GM12892 (cell line): ENCODE data around the gene RANBP17.

Experiments
- DNase-seq: peaks from one replicate; pipeline ENCODE4 v3.0.0; 2011; ENCODE audit not compliant: insufficient read length
- FAIRE-seq: peaks from 2 replicates; lab custom pipeline; 2011; peaks lifted over from hg19 to GRCh38; lab: Jason Lieb, UNC
- POLR2A ChIP-seq: IDR thresholded peaks from 2 replicates; pipeline ENCODE4 v1.6.1; 2011; ENCODE audit warnings: low read depth, low read length, control low read depth
- POLR2AphosphoS5 ChIP-seq: IDR thresholded peaks from 2 replicates; pipeline ENCODE4 v1.6.1; 2011; ENCODE audit warnings: low read depth, low read length, control low read depth
- TAF1 ChIP-seq: IDR thresholded peaks from 2 replicates; pipeline ENCODE4 v1.6.1; 2011; ENCODE audit warnings: low read depth, mild to moderate bottlenecking, control low read depth, low read length, borderline replicate concordance

RANBP17 gene

GRCh38 chr5:171122372-171122771 is 260.6 kb downstream of the RANBP17 start:
- no peak for DNase-seq
- TF ChIP-seq POLR2A = no peak
- TF ChIP-seq TAF1 = no peak
- TF ChIP-seq POLR2AphosphoS5 = no peak
- FAIRE-seq = no peak

GRCh38 chr5:171123417-171123816 is 261.6 kb downstream of the RANBP17 start:
- no peak for DNase-seq
- TF ChIP-seq POLR2AphosphoS5 (no peak), TAF1 (no peak), POLR2A (no peak)
- no peak for FAIRE-seq

GRCh38 chr5:171127314-171127713 is 265.5 kb downstream of the RANBP17 start:
- DNase-seq (no peak), FAIRE-seq (no peak)
- TF ChIP-seq TAF1 (no peak), POLR2A (no peak), POLR2AphosphoS5 (no peak)

GRCh38 chr5:171128136-171128535 is 266.3 kb downstream of the RANBP17 start:
- TF ChIP-seq POLR2A = no peak
- FAIRE-seq (no peak), DNase-seq (no peak)

- TF ChIP-seq TAF1 (no peak), POLR2AphosphoS5 (no peak), POLR2A (no peak)
- DNase-seq = no peak
- FAIRE-seq = no peak
Measured at GRCh38 chr5:171129308-171129707, 267.5 kb downstream of the RANBP17 start.

- DNase-seq (no peak), FAIRE-seq (no peak)
- TF ChIP-seq TAF1 (no peak), POLR2A (no peak), POLR2AphosphoS5 (no peak)
Measured at GRCh38 chr5:171131497-171131896, 269.7 kb downstream of the RANBP17 start.

GRCh38 chr5:171137768-171138525 is 276.1 kb downstream of the RANBP17 start:
- TF ChIP-seq TAF1 (no peak), POLR2AphosphoS5 (no peak), POLR2A (no peak)
- no peak for DNase-seq

GRCh38 chr5:171139227-171139626 is 277.4 kb downstream of the RANBP17 start:
- DNase-seq = no peak
- no peak for FAIRE-seq

More at GRCh38 chr5:171137768-171138525, 276.1 kb downstream of the RANBP17 start:
- no peak for FAIRE-seq

GRCh38 chr5:171142617-171143016 is 280.8 kb downstream of the RANBP17 start:
- FAIRE-seq = no peak
- no peak for DNase-seq
- TF ChIP-seq POLR2A (no peak), POLR2AphosphoS5 (no peak), TAF1 (no peak)

More at GRCh38 chr5:171139227-171139626, 277.4 kb downstream of the RANBP17 start:
- TF ChIP-seq POLR2A (no peak), POLR2AphosphoS5 (no peak), TAF1 (no peak)

- TF ChIP-seq POLR2A = no peak
- no peak for TF ChIP-seq TAF1
- no peak for TF ChIP-seq POLR2AphosphoS5
- FAIRE-seq (no peak), DNase-seq (no peak)
Measured at GRCh38 chr5:171143171-171143570, 281.4 kb downstream of the RANBP17 start.

GRCh38 chr5:171143926-171144325 is 282.1 kb downstream of the RANBP17 start:
- DNase-seq (no peak), FAIRE-seq (no peak)
- no peak for TF ChIP-seq POLR2A
- TF ChIP-seq TAF1 = no peak
- no peak for TF ChIP-seq POLR2AphosphoS5

GRCh38 chr5:171149333-171149732 is 287.5 kb downstream of the RANBP17 start:
- DNase-seq (no peak), FAIRE-seq (no peak)
- TF ChIP-seq TAF1 = no peak
- TF ChIP-seq POLR2A = no peak
- no peak for TF ChIP-seq POLR2AphosphoS5

GRCh38 chr5:171149772-171150171 is 288.0 kb downstream of the RANBP17 start:
- DNase-seq (no peak), FAIRE-seq (peak; percentile 38)
- TF ChIP-seq POLR2AphosphoS5 (no peak), POLR2A (no peak), TAF1 (no peak)
